HG03045 (cell line): ENCODE results near the gene SYNGR4.

ENCODE experiments used
- ATAC-seq: cut with Tn5 transposase; IDR thresholded peaks from one replicate; pipeline ENCODE4 v1.9.1; 2021; ENCODE audit warnings: mild to moderate bottlenecking, moderate library complexity; ENCODE audit not compliant: unreplicated experiment

SYNGR4 gene

DNA sequence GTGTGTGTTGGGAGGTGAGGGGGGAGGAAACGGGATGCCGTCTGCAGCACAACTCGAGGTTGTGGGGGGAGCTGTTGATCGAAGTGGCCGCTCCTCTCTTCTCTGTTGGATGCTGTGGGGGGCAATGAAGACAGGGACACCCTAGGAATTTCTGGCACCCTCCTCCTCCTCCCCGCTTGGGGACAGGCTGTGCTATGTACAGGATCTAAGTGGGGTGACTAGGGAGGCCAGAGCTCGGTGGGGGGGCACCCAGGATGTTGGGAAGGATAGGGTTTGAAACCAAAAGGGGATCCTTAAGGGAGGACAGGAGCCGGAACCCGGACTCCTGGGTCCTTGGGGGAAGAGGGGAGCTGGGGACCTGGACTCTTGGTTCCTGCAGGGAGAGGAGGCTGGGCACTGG, 31.3 kb downstream of the SYNGR4 start:
- ATAC-seq = no peak

DNA sequence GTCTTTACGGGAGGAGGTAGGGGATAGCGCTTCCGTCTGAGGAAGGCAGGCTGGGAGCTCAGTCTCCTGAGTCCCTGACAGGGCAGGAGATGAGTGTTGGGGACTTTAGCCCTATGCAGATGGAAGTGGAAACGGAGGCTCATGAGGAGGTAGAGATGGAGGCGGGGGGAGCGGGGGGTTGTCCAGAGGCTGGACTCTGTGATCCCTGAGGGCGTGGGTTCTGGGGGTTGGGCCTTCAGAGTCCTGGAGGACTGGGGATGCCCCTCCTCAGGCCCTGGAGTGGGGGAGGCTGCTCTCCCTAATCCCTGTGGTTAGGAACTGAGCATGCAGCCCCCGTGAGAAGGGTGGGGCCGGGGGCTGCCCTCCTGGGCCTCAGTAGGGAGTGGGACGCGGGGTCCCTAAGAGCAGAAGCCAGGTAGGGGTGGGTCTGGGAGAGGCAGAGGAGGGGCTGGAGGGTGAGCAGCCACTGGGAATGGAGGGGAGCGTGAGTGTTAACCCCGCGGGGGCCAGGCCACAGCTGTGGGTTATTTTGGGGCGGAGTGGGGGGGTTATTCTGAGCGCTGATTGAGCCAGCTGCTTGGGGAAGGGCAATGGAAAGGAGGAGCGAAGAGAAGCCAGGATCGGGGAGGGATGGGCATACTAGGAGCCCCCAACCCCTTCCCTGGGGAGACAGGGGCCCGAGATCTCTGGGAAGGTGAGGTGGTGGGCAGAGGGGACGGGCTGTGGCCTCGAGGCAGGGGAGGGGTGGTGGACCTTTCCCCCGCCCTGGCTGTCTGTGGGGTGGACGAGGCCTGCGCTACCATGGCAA, 32.1 kb downstream of the SYNGR4 start:
- no peak for ATAC-seq

DNA sequence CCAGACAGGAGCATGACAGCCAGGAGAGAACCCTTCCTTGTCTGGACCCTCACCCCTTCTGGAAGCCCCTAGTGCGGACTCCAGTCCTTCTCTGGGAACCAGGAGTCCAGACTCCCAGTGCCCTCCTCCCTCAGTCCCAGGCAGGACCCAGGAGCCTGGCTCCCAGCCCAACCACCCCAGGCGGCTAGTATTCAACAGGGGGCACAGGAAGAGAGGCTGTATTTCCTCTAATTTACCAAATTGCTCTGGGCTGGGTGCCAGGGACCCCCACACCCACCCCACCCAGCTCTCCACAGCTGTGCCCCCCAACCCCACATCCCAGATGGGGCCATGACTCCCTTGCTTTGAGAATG, 32.6 kb downstream of the SYNGR4 start:
- ATAC-seq = no peak

DNA sequence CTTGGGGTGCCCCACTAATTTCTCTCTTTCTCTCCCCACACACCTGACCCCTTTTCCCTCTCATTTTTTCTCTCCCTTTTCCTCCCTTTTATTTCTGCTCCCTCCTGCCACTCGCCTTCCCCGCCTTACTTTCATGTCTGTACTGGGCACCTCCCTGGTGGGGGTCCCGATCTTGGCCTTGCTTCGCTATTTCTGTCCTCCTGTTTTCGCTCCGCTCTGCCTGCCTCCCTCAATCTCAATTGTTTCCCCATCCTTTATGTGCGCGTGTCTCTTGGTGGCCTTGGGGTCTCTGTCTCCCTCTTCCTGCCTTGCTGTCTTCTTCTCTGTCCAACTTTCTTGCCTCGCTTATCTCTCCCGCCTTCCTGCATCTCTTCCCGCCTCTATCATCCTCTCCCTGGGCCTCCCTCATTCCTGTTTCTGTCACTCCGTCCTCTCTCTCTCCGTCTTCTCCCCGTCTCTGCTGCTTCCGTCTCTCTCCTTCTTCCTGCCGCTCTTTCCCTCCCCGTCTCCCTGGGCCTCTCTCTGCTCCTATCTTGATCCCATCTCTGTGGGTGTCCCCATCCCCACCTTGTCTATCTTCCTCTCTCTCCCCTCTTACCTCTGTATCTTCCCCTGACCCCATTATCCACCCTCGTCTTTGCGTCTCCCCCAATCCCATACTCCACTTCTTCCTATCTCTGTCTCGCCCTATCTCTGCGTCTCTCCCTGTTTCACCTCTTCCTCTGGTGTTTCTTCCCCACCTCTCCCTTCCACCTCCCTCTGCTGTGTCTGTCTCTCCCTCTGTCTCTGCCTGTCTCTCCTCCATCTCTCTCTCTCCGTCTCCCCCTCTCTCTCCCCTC, 33.3 kb downstream of the SYNGR4 start:
- no peak for ATAC-seq

DNA sequence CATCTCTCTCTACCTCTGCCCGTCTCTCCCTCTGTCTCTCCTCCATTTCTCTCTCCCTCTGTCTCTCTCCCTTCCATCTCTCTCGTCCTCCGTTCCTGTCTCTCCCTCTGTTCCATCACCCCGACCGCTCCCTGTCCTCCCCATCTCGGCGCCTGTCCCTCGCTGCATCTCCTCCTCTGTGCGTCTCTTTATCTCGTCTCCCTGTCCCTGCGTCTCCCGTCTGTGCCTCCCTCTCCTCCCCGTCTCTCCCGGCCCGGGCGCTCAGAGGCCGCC, 33.9 kb downstream of the SYNGR4 start:
- peak; percentile 18 for ATAC-seq

DNA sequence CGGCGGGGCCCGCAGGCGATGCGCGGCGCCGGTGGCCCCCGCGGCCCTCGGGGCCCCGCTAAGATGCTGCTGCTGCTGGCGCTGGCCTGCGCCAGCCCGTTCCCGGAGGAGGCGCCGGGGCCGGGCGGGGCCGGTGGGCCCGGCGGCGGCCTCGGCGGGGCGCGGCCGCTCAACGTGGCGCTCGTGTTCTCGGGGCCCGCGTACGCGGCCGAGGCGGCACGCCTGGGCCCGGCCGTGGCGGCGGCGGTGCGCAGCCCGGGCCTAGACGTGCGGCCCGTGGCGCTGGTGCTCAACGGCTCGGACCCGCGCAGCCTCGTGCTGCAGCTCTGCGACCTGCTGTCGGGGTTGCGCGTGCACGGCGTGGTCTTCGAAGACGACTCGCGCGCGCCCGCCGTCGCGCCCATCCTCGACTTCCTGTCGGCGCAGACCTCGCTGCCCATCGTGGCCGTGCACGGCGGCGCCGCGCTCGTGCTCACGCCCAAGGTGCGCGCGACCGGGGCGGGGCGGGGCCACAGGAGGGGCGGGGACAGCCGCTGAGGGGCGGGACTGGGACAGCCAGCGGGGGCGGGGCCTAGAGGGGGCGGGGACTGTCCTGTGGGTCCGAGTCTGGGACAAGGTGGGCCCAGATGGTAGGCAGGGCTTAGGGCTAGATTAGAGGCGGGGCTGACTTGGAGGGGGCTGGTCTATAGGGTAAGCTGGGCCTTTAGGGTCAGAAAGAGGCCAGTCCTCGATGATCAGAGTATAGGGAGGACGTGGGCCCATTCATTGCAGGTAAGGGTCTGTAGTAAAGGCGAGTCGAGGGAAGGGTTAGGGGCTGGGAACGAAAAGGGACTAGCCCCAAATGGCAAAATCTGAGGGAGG, 34.4 kb downstream of the SYNGR4 start:
- ATAC-seq = peak; percentile 55

DNA sequence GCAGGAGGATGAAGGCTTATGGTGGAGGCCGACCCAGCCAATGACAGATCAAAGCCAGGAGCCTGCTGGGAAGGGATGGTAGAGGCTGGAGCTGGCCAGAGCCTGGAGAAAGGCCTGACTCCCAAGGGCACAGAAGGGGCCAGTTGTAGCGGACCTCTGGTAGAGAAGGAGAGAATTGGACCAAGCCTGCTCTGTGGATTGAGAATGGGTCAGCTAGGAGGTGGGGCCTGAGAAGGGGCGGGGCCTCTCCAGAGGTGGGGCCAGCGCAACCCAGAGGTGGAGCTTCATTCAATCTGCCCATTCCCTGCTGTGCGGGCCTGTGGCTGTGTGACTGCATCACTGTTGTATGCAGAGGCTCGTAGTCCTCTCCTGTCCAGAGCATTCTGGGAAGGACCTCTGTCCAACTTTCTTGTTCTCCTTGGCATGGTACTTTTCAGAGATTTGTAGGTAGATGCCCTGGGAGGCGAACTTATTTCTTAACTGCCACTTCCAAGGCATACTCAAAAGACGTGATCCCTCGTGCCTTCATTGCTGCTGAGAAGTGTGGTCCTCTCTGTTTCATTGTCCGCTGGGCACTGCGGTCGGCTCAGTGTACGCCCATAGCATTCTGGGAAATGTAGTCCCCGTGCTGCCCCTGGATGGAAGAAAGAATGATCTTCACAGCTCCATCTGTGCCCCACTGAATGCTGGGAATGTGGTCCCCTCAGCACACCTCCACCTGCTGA, 36.0 kb downstream of the SYNGR4 start:
- ATAC-seq = no peak

DNA sequence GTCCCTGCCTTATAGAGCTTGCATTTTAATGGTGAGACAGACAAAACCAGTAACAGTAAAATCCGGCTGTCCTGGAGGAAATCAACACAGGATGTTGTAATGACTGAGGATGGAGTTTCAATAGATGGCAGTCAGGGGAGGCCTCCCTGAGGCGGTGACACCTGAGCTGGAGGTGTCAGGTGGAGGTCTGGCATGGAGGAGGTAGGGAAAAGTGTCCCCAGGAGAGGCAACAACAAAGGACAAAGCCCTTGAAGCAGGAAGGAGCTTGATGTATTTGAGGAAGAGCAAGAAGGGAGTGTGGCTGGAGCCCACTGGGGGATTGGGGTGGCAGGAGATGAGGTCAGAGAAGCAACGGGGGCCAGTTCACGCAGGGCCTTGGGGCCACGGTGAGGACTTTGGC, 37.1 kb downstream of the SYNGR4 start:
- ATAC-seq = no peak

DNA sequence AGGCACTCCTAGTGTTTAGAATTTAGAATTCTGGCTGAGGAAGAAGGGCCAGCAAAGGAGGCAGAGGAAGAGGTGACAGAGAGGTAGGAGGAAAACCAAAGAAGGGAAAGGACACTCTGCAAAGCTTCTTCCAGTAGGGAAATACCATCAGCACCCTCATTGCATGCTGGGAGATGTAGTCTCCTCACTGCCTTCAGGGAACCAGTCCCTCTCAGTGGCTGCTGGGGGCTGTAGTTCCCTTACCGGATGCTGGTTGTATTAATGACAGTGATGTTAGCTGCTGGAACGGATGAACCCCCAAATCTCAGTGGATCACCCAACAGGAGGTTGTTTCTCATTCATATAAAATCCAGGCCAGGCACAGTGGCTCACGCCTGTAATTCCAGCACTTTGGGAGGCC, 39.4 kb downstream of the SYNGR4 start:
- ATAC-seq = peak; percentile 45

DNA sequence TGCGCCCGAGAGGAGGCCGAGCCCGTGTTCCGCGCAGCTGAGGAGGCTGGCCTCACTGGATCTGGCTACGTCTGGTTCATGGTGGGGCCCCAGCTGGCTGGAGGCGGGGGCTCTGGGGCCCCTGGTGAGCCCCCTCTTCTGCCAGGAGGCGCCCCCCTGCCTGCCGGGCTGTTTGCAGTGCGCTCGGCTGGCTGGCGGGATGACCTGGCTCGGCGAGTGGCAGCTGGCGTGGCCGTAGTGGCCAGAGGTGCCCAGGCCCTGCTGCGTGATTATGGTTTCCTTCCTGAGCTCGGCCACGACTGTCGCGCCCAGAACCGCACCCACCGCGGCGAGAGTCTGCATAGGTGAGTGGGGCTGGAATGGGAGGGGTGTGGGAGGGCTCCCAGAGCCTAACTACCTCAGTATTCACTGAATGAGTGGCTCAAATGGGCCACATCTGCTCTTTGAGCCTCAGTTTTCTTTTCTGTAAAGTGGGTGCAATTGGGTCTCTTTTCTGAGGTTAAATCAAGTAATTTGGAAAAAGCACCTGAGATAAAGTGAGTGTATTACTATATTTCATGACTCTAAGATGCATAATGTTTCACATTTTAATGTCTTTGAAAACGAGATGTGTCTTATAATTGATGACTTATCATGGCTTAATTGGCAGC, 41.0 kb downstream of the SYNGR4 start:
- ATAC-seq = no peak

DNA sequence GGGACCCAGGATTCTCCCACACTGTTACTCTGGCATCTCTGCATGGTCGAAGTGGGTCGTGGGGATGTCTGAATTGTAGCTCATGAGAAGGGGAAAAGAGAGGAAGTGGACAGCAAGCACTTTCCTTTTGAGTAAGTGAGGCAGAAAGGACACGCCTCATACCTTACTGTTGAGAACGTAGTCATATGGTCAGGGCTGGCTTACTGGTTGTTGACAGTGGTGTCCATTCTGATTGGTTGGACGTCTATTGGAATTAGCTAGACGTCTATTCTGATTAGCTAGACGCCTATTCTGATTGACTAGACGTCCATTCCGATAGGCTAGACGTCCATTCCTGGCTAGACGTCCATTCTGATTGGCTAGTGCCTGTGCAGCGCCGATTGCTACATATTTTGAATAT, 41.7 kb downstream of the SYNGR4 start:
- ATAC-seq = no peak

DNA sequence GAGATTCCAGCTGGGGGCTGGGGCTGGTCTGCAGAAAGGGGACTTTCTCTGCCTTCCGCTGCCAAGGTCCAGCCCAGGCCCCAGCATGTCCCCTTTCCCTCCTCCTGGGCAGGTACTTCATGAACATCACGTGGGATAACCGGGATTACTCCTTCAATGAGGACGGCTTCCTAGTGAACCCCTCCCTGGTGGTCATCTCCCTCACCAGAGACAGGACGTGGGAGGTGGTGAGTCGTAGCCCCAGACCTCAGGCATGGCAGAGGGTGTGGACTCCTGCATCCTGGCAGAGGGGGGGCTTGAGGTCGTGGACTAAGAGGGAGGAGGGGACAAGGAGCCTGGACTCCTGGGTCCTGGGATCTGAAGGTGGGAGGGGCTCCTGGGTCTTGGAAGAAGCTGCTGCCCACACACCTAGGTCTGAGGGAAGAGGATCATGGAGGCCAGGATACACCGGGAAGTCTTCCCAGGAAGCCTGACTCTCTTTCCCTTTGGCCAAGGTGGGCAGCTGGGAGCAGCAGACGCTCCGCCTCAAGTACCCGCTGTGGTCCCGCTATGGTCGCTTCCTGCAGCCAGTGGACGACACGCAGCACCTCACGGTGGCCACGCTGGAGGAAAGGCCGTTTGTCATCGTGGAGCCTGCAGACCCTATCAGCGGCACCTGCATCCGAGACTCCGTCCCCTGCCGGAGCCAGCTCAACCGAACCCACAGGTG, 49.9 kb downstream of the SYNGR4 start:
- ATAC-seq = no peak

DNA sequence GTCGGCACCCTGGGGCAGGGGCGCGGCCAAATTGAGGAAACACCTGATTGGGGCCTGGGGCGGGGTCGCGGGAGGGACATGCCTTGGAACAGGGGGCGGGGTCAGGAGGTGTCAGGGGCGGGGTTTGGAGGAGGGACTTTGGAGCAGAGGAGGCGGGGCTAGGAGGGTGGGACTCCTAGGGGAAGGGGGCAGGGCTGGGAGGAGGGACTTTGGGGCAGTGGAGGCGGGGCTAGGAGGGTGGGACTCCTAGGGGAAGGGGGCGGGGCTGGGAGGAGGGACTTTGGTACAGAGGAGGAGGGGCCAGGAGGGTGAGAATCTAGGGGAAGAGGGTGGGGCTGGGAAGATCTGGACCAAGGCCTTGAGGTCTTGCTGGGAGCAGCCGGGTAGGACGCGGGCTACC, 51.2 kb downstream of the SYNGR4 start:
- no peak for ATAC-seq

DNA sequence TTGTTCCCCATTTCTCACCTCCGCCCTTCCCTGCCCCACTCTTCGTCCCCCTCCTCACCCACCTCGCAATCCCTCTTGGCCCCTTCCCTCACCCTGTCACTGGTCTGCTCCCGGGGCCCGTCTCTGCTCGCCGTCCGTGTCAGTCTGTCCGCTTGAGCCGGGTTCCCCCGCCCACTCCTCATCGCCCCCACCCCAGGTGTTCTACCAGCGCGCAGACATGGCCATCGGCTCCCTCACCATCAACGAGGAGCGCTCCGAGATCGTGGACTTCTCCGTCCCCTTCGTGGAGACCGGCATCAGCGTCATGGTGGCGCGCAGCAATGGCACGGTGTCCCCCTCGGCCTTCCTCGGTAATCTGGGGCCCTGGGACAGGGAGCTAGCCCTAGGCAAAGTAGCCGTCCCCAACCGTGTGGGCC, 51.6 kb downstream of the SYNGR4 start:
- ATAC-seq = no peak

DNA sequence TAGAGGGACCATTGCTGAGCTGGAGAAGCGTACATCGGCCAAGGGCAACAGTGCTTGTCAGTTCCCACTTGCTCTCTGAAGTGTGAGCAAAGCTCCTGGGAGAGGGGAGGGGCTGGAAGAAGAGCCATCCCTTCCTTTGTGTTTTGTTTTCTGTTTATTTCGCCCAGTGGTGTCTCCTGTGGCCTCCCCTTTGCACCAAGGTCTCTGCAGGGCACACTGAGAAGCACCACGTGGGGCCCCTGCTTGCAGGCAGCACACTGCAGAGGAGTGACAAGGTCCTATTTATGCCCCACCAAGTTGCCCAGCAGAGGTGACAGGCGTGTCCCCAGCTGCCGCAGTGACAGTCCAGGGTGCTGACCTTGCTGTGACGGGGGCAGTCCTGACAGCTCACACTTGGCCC, 53.3 kb downstream of the SYNGR4 start:
- ATAC-seq = no peak

DNA sequence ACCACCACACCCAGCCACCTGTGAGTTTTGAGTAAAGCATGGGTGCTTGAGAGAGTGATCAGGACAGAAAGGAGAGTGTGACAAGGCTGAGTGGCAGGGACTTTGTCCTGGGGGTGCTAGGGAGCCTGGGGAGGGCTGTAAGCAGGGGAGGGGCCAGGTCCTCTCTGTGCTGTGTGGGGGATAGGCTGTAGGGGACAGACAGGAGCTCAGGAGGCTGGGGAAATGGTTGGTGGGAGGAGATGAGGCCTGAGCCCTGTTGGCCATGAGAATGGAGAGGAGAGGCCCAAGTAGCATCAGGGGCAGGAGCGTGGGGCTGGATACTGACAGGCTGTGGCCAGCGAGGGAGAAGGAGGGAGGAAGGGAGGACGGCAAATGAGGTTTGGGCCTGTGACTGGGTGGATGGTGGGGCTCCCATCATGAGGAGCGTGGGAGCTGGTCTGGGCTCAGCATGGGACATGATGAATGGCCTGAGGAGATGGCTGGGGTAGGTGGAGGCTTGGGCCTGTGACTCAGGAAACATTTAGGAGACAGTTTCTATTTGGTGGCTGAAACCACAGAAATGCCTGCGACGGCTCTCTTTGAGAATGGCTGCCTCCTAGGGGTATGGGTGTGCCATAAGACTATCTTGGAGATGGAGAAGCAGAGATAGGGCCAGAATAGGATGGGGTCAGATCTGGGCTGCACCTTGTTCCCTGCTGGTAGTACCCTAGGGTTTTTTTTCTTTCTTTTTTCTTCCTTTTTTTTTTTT, 54.3 kb downstream of the SYNGR4 start:
- ATAC-seq = no peak

DNA sequence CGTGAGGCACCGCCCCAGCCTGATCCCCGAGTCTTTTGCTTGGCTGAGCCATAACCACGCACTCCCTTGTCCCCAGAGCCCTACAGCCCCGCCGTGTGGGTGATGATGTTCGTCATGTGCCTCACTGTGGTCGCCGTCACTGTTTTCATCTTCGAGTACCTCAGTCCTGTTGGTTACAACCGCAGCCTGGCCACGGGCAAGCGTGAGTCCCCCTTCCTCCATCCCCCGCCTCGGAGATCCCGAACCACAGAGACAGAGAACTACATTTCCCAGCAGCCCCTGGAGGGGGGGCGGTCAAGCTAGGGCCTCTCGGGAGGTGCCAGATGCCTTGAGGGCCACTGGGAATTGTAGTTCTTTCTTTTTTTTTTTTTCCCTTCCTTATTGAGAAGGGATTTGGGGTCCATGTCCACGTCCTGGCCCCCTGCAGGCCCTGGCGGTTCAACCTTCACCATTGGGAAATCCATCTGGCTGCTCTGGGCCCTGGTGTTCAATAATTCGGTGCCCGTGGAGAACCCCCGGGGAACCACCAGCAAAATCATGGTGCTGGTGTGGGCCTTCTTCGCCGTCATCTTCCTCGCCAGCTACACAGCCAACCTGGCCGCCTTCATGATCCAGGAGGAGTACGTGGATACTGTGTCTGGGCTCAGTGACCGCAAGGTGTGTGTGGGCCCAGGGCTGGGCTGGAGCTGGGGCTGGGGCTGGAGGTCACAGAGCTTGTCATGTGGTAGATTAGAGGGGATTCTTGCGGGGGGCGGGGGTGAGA, 55.2 kb downstream of the SYNGR4 start:
- ATAC-seq = peak; percentile 54

DNA sequence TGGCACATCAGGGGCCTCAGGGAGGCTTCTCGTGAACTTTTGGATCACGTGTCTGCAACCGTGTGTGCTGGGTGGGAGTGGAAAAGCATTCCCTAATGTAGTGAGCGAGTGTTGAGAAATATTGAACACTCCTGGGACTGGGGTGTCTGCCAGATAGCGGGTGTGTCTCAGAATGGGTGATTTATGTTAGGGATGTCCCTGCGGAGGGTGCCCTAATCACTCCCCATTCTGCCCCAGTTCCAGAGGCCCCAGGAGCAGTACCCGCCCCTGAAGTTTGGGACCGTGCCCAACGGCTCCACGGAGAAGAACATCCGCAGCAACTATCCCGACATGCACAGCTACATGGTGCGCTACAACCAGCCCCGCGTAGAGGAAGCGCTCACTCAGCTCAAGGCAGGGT, 57.4 kb downstream of the SYNGR4 start:
- no peak for ATAC-seq
